ENCODE data around the gene CFAP46. TPM values are rescaled to one million over a fixed set of nuclear protein-coding genes. Genes with fewer than 3 reads are reported as not detected.
"Not testable (repeated sequence)": the region's sequence is repeated elsewhere in the genome, so short reads cannot be mapped to it uniquely, and the experiment has no call there.

CFAP46 gene
- total and polyA plus RNA-seq, 12 donors, result 0.15 to 5.5 (median 1.1) TPM; not detected in 3

GRCh38 chr10:132924046-132924952, 18.1 kb downstream of the CFAP46 start:
- WGBS, 4 donors, result 86 to 94% (median 90%) methylated on average over 23 to 42 of the region's 42 CpGs
- Histone ChIP-seq H3K4me1 (replicated peaks in 1 of 2) (no peaks in the 10 kb centered on the region), H3K9me3 (replicated peaks in 1 of 3) (no peaks in the 10 kb centered on the region), H3K27ac (no peak overlapping the region), H3K4me3 (no peak overlapping the region), H3K27me3 (no peaks in the 10 kb centered on the region), H3K36me3 (replicated peaks in 1 of 2) (no peaks in the 10 kb centered on the region)
- intact Hi-C loops (cut with DNase I), result no loop called here
- TF ChIP-seq CTCF (IDR thresholded peaks at IDR 0.05) (no peak), POLR2A (IDR thresholded peaks at IDR 0.05) (no peak)
- no peak for DNase-seq

- H3K27me3 ChIP-seq; H3K4me3 ChIP-seq; H3K9me3 ChIP-seq (replicated peaks in 1 of 3); H3K27ac ChIP-seq; intact Hi-C loops (cut with DNase I); DNase-seq; H3K4me1 ChIP-seq (replicated peaks in 1 of 2); H3K36me3 ChIP-seq (replicated peaks in 1 of 2): not testable (repeated sequence)
- WGBS, 4 donors, result 67 to 83% (median 76%) methylated on average over 3 to 7 of the region's 7 CpGs
Observed at GRCh38 chr10:132923384-132923783, 19.0 kb downstream of the CFAP46 start.

- no peak for DNase-seq
- Histone ChIP-seq H3K4me3 (no peak overlapping the region), H3K4me1 (replicated peaks in 1 of 2) (no peaks in the 10 kb centered on the region), H3K36me3 (replicated peaks in 1 of 2) (no peaks in the 10 kb centered on the region), H3K27ac (no peak overlapping the region), H3K27me3 (no peaks in the 10 kb centered on the region), H3K9me3 (replicated peaks in 1 of 3) (no peaks in the 10 kb centered on the region)
- intact Hi-C loops (cut with DNase I), result no loop called here
- 74 to 83% (median 80%) methylated on average over 2 to 17 of the region's 17 CpGs; no CpG with 5 or more reads in 1 of the 4 donors for whole genome bisulfite sequencing, 4 donors
- TF ChIP-seq POLR2A (IDR thresholded peaks at IDR 0.05), result no peak
- no peak for TF ChIP-seq CTCF (IDR thresholded peaks at IDR 0.05)
Observed at GRCh38 chr10:132922872-132923271, 19.5 kb downstream of the CFAP46 start.

- intact Hi-C loops (cut with DNase I), result no loop called here
- no peak for DNase-seq
- WGBS, 4 donors, result 68 to 80% (median 79%) methylated on average over 29 to 52 of the region's 52 CpGs
Observed at GRCh38 chr10:132921818-132922807, 20.3 kb downstream of the CFAP46 start.

More at GRCh38 chr10:132921818-132922807, 20.3 kb downstream of the CFAP46 start:
- TF ChIP-seq CTCF (IDR thresholded peaks at IDR 0.05) (no peak), POLR2A (IDR thresholded peaks at IDR 0.05) (no peak)
- no peaks in the 10 kb centered on the region for H3K27me3 ChIP-seq
- H3K4me3 ChIP-seq, result no peak overlapping the region
- H3K4me1 ChIP-seq (replicated peaks in 1 of 2), result no peaks in the 10 kb centered on the region
- no peak overlapping the region for H3K27ac ChIP-seq
- no peaks in the 10 kb centered on the region for H3K36me3 ChIP-seq (replicated peaks in 1 of 2)
- H3K9me3 ChIP-seq (replicated peaks in 1 of 3), result no peaks in the 10 kb centered on the region

Data from adrenal gland (tissue), 12 donors.